Cardiac fibroblast (primary cell): Measurements from ENCODE around the gene PBRM1.
A peak's percentile ranks its signal among the peaks of the same experiment; 100 is the strongest.
"Not testable (repeated sequence)": the region's sequence is repeated elsewhere in the genome, so short reads cannot be mapped to it uniquely, and the experiment has no call there.

Experiments
- DNase-seq, 2 donors: peaks; one replicate each; pipeline versions ENCODE4 v3.0.0 to v3.0.0-alpha.2; 2010; ENCODE audit warnings: low read depth in 2 of 2
- H3K4me3 ChIP-seq, 2 donors: replicated peaks in 1 of 2; 1 replicate in 1 of 2; 2 replicates in 1 of 2; pipeline ENCODE4 v1.5.1; 2011; ENCODE audit warnings: low read depth in 2 of 2, low read length in 2 of 2, mild to moderate bottlenecking in 2 of 2, moderate library complexity in 1 of 2
- CTCF ChIP-seq: IDR thresholded peaks from one replicate; pipeline ENCODE4 v1.5.1; 2011; ENCODE audit warnings: low read depth, mild to moderate bottlenecking, low read length, inconsistent platforms

Gene PBRM1

GRCh38 chr3:52685709-52686691 is at the start of gene PBRM1, which contains the start of gene GNL3:
Gene PBRM1 (minus strand): TSS chr3:52685913.
Gene GNL3 (plus strand): TSS chr3:52686032. CDS start chr3:52686093, 61 bp downstream.
- DNase-seq = peak; percentile 95 to 97
- peak within 1 kb of the TSS; percentile 83 to 88 for H3K4me3 ChIP-seq
- no peak for TF ChIP-seq CTCF

GRCh38 chr3:52733256-52733891 is 47.7 kb upstream of the PBRM1 start:
- no peak overlapping the region for H3K4me3 ChIP-seq
- DNase-seq = no peak
- no peak for TF ChIP-seq CTCF

- DNase-seq = no peak
- H3K4me3 ChIP-seq = no peak overlapping the region
- no peak for TF ChIP-seq CTCF
Measured at GRCh38 chr3:52731590-52731989, 45.9 kb upstream of the PBRM1 start.

- no peak overlapping the region for H3K4me3 ChIP-seq
- peak; percentile 11 to 38 for DNase-seq
- no peak for TF ChIP-seq CTCF
Measured at GRCh38 chr3:52730681-52731080, 45.0 kb upstream of the PBRM1 start.

GRCh38 chr3:52728753-52729152 is 43.0 kb upstream of the PBRM1 start:
- DNase-seq, H3K4me3 ChIP-seq: not testable (repeated sequence)

GRCh38 chr3:52724511-52724910 is 38.8 kb upstream of the PBRM1 start:
- no peak overlapping the region for H3K4me3 ChIP-seq
- no peak for DNase-seq
- TF ChIP-seq CTCF = no peak

GRCh38 chr3:52723935-52724334 is 38.2 kb upstream of the PBRM1 start:
- no peak overlapping the region for H3K4me3 ChIP-seq
- TF ChIP-seq CTCF = no peak
- DNase-seq = no peak
